Endothelial cell of umbilical vein (primary cell): ENCODE data around the gene CNTFR. TPM values are rescaled to one million over a fixed set of nuclear protein-coding genes. Genes with fewer than 3 reads are reported as not detected.

Experiments
- BruUV-seq: library from RNA; stranded (reverse); fragments of 400-500 nt; replicated peaks from 2 replicates; lab custom pipeline; 2021; lab: Mats Ljungman, UMichigan
- CTCF ChIA-PET: fragments of 300-600, 350-600 bp; sonication (Branson Sonifier 250); formaldehyde crosslinking; loops from one replicate; lab custom pipeline; 2021; ENCODE audit warnings: antibody characterized with exemption, inconsistent platforms; lab: Charles Lee
- POLR2A ChIA-PET: fragments of 300-600, 350-600 bp; sonication (Branson Sonifier 250); formaldehyde crosslinking; loops from one replicate; lab custom pipeline; 2021; ENCODE audit warnings: antibody characterized with exemption, inconsistent platforms; lab: Charles Lee
- DNase-seq: peaks from one replicate; pipeline ENCODE4 v3.0.0-alpha.2; 2011; ENCODE audit warnings: low read depth, low spot score
- FAIRE-seq: peaks from 2 replicates; lab custom pipeline; 2011; peaks lifted over from hg19 to GRCh38; lab: Jason Lieb, UNC
- H2AFZ ChIP-seq: 2 replicates; pipeline ENCODE4 v1.6.0; 2012; ENCODE audit warnings: low read depth, low read length, control low read depth, inconsistent platforms
- H3K27ac ChIP-seq: 2 replicates; pipeline ENCODE4 v1.5.1; 2011; ENCODE audit warnings: low read depth, mild to moderate bottlenecking, control low read depth, low read length, moderate library complexity; ENCODE audit not compliant: insufficient read depth
- H3K27me3 ChIP-seq, 2 experiments: 2 replicates each; pipeline versions ENCODE4 v1.6.0 to v1.6.1; 2011; ENCODE audit warnings: low read length in 2 of 2, mixed read lengths in 1 of 2; ENCODE audit not compliant: control insufficient read depth in 2 of 2, insufficient read depth in 2 of 2
- H3K36me3 ChIP-seq, 2 experiments: 2 replicates in 1 of 2; 3 replicates in 1 of 2; pipeline ENCODE4 v1.5.1; 2011; ENCODE audit warnings: low read length in 2 of 2, mild to moderate bottlenecking in 1 of 2, moderate library complexity in 1 of 2; ENCODE audit not compliant: control insufficient read depth in 2 of 2, insufficient read depth in 2 of 2; ENCODE audit errors: extremely low read depth in 1 of 2
- H3K4me1 ChIP-seq: 3 replicates; pipeline ENCODE4 v1.5.1; 2011; ENCODE audit warnings: mild to moderate bottlenecking, low read length; ENCODE audit not compliant: control insufficient read depth, insufficient read depth; ENCODE audit errors: extremely low read depth
- H3K4me2 ChIP-seq: 2 replicates; pipeline ENCODE4 v1.6.1; 2011; ENCODE audit warnings: low read length, control low read depth, mixed read lengths; ENCODE audit not compliant: insufficient read depth
- H3K4me3 ChIP-seq, 3 experiments: fragments of 200-600 bp in 1 of 3; sonication (generic), shearing (Covaris generic) in 1 of 3; replicated peaks in 1 of 3; 2 replicates each; pipeline ENCODE4 v1.5.1; 2011 to 2016; ENCODE audit warnings: control low read depth in 3 of 3, low read length in 3 of 3, mild to moderate bottlenecking in 2 of 3, inconsistent platforms in 1 of 3, low read depth in 1 of 3, moderate library complexity in 1 of 3; ENCODE audit not compliant: insufficient read depth in 1 of 3
- H3K79me2 ChIP-seq: 2 replicates; pipeline ENCODE4 v1.6.0; 2012; ENCODE audit warnings: low read length, inconsistent platforms; ENCODE audit not compliant: control insufficient read depth, insufficient read depth
- H3K9ac ChIP-seq: replicated peaks from 2 replicates; pipeline ENCODE3; 2011; ENCODE audit warnings: low read length, control low read depth; ENCODE audit not compliant: insufficient read depth; ENCODE audit errors: extremely low read depth
- H3K9me1 ChIP-seq: replicated peaks from 3 replicates; pipeline ENCODE4 v1.6.0; 2011; ENCODE audit warnings: mild to moderate bottlenecking, low read length; ENCODE audit not compliant: control insufficient read depth, insufficient read depth; ENCODE audit errors: extremely low read depth
- H3K9me3 ChIP-seq: replicated peaks from 2 replicates; pipeline ENCODE4 v1.5.1; 2012; ENCODE audit warnings: low read length, inconsistent platforms; ENCODE audit not compliant: control insufficient read depth, insufficient read depth
- H4K20me1 ChIP-seq: replicated peaks from 2 replicates; pipeline ENCODE3; 2011; ENCODE audit warnings: mild to moderate bottlenecking, low read length; ENCODE audit not compliant: control insufficient read depth, insufficient read depth; ENCODE audit errors: extremely low read depth
- CTCF ChIP-seq, 2 donors: IDR thresholded peaks; 1 replicate in 1 of 2; 2 replicates in 1 of 2; pipeline ENCODE4 v1.5.1; 2011; ENCODE audit warnings: low read length in 2 of 2, mild to moderate bottlenecking in 2 of 2, moderate library complexity in 2 of 2, control low read depth in 1 of 2, inconsistent platforms in 1 of 2, low read depth in 1 of 2; ENCODE audit not compliant: insufficient read depth in 1 of 2; ENCODE audit errors: extremely low read depth in 1 of 2
- EZH2 ChIP-seq: IDR thresholded peaks from 2 replicates; pipeline ENCODE4 v1.6.1; 2012; ENCODE audit warnings: borderline replicate concordance, low read depth, mild to moderate bottlenecking, moderate library complexity, low read length, inconsistent platforms; ENCODE audit not compliant: severe bottlenecking
- FOS ChIP-seq: IDR thresholded peaks from 2 replicates; pipeline ENCODE4 v1.6.1; 2011; ENCODE audit warnings: mild to moderate bottlenecking, low read length, moderate library complexity, borderline replicate concordance; ENCODE audit not compliant: insufficient read depth
- GATA2 ChIP-seq: IDR thresholded peaks from 2 replicates; pipeline ENCODE4 v1.7.0; 2011; ENCODE audit warnings: low read depth, mild to moderate bottlenecking, moderate library complexity, mixed read lengths, low read length; ENCODE audit not compliant: insufficient read length, insufficient read depth
- JUN ChIP-seq: IDR thresholded peaks from 2 replicates; pipeline ENCODE4 v1.6.1; 2011; ENCODE audit warnings: borderline replicate concordance, low read depth; ENCODE audit not compliant: insufficient read length, insufficient read depth
- MAX ChIP-seq: IDR thresholded peaks from 2 replicates; pipeline ENCODE4 v1.6.1; 2011; ENCODE audit not compliant: insufficient read depth, insufficient read length
- MYC ChIP-seq: IDR thresholded peaks from one replicate; pipeline ENCODE4 v1.6.1; 2011; ENCODE audit warnings: mild to moderate bottlenecking, low read depth, low read length
- POLR2A ChIP-seq: IDR thresholded peaks from 2 replicates; pipeline ENCODE4 v1.6.1; 2012; ENCODE audit warnings: low read depth, mild to moderate bottlenecking, control low read depth, low read length
- POLR2AphosphoS5 ChIP-seq: IDR thresholded peaks from 2 replicates; pipeline ENCODE4 v1.6.1; 2012; ENCODE audit warnings: low read depth, mild to moderate bottlenecking, control low read depth, low read length, moderate library complexity; ENCODE audit not compliant: insufficient read depth
- dilution Hi-C: fragments of 300-500 bp; cut with MboI; formaldehyde crosslinking; loops from one replicate; pipeline ENCODE4 v1.15.0; 2019; ENCODE audit warnings: low sequenced_read_pairs; ENCODE audit not compliant: extremely low pct_ligation_motif_present
- intact Hi-C: fragments of 100-400 bp; cut with micrococcal nuclease; formaldehyde crosslinking; loops from one replicate; pipeline ENCODE4 v1.10.0; 2022
- polyA plus RNA-seq, 4 experiments: library from polyadenylated mRNA; depleted of rRNA in 3 of 4; stranded (reverse) in 3 of 4; unstranded in 1 of 4; fragments of >200 nt; gene quantifications; 2 replicates each; pipeline versions ENCODE4 v1.2.1 to v1.2.3, GENCODE V29; 2011 to 2012; ENCODE audit warnings: missing spikeins in 1 of 4
- total RNA-seq: library from RNA; stranded (reverse); gene quantifications from 2 replicates; pipeline ENCODE4 v1.2.3, GENCODE V29; 2021

CNTFR gene
- total and polyA plus RNA-seq, 2 donors (not counting 3 experiments of a cell fraction or from before 2014, with no cell fraction given): not detected

GRCh38 chr9:34552986-34553385, 36.5 kb downstream of the CNTFR start:
- BruUV-seq: no TSS peak
- no peak for FAIRE-seq

More at GRCh38 chr9:34552986-34553385, 36.5 kb downstream of the CNTFR start:
- Histone ChIP-seq H3K4me1 (no peaks in the 10 kb centered on the region), H3K9me3 (no peaks in the 10 kb centered on the region), H3K27ac (no peak overlapping the region), H3K36me3 (no peaks in the 10 kb centered on the region), H3K27me3 (no peaks in the 10 kb centered on the region), H4K20me1 (no peaks in the 10 kb centered on the region), H3K4me3 (no peak overlapping the region), H3K79me2 (no peaks in the 10 kb centered on the region), H3K4me2 (no peak overlapping the region), H3K9me1 (no peaks in the 10 kb centered on the region), H2AFZ (no peak overlapping the region), H3K9ac (no peak overlapping the region)
- dilution Hi-C loops: no loop called here
- ChIA-PET POLR2A (no interaction called here), CTCF (interaction anchor here (11.1 kb wide), 1 partner anchor 39 kb away, joined by 326 read pairs; no protein-coding TSS in a partner anchor)
- no peak for DNase-seq
- TF ChIP-seq MAX: no peak
- TF ChIP-seq POLR2A: no peak
- TF ChIP-seq CTCF (IDR thresholded peaks at IDR 0.05; ENCODE audit: extremely low read depth in 1 of 2, insufficient read depth in 1 of 2, low read depth in 1 of 2, low read length in 2 of 2): no peak
- no peak for TF ChIP-seq GATA2
- no peak for TF ChIP-seq MYC
- no peak for TF ChIP-seq POLR2AphosphoS5
- no peak for TF ChIP-seq JUN
- TF ChIP-seq EZH2: no peak
- TF ChIP-seq FOS: no peak
- intact Hi-C loops: no loop called here
